DMS53 treated with DMSO at 0.1 percent for 48 hours (cell line): ENCODE data around the gene BFSP2.
"Not testable (repeated sequence)": the region's sequence is repeated elsewhere in the genome, so short reads cannot be mapped to it uniquely, and the experiment has no call there.

ENCODE experiments used
- DNase-seq: peaks from one replicate; lab custom pipeline; 2025; ENCODE audit not compliant: unreplicated experiment; lab: John Stamatoyannopoulos, UW

The BFSP2 gene

GRCh38 chr3:133512416-133513089 lies 112.7 kb downstream of the BFSP2 start:
- no peak for DNase-seq

- DNase-seq: no peak
Observed at GRCh38 chr3:133514418-133514817, 114.6 kb downstream of the BFSP2 start.

- DNase-seq: no peak
Observed at GRCh38 chr3:133515127-133515526, 115.3 kb downstream of the BFSP2 start.

GRCh38 chr3:133520286-133520685 lies 120.4 kb downstream of the BFSP2 start:
- no peak for DNase-seq

- not testable (repeated sequence) for DNase-seq
Observed at GRCh38 chr3:133520938-133521337, 121.1 kb downstream of the BFSP2 start.

- no peak for DNase-seq
Observed at GRCh38 chr3:133521946-133522345, 122.1 kb downstream of the BFSP2 start.

GRCh38 chr3:133523758-133524157 lies 123.9 kb downstream of the BFSP2 start:
- DNase-seq: not testable (repeated sequence)
